IMR-90 (cell line): ENCODE results near the gene NAP1L1. TPM values are rescaled to one million over a fixed set of nuclear protein-coding genes. Genes with fewer than 3 reads are reported as not detected.

Experiments used
- ATAC-seq: fragments of 200-7000 bp; cut with Tn5 transposase; 2 replicates; pipeline ENCODE4 v1.9.1; 2020; ENCODE audit warnings: low read depth, mild to moderate bottlenecking, moderate library complexity
- BruUV-seq: library from RNA; stranded (reverse); fragments of 400-500 nt; replicated peaks from 2 replicates; lab custom pipeline; 2021; lab: Mats Ljungman, UMichigan
- CTCF ChIA-PET: fragments of 300-600 bp; formaldehyde crosslinking; extraction: SDS; loops from one replicate; lab custom pipeline; 2021; ENCODE audit warnings: antibody characterized with exemption; lab: Yijun Ruan, JAX
- POLR2A ChIA-PET: fragments of 300-600 bp; sonication (Branson Sonifier 250); formaldehyde crosslinking; loops from one replicate; lab custom pipeline; 2022; ENCODE audit warnings: antibody characterized with exemption; ENCODE audit not compliant: unreplicated experiment; lab: Charles Lee
- DNase-seq: peaks from one replicate; pipeline ENCODE4 v3.0.0; 2013
- H2AFZ ChIP-seq: replicated peaks from 2 replicates; pipeline ENCODE3; 2013; ENCODE audit warnings: low read length, mild to moderate bottlenecking; ENCODE audit not compliant: poor library complexity
- H2AK5ac ChIP-seq: 2 replicates; pipeline ENCODE4 v1.6.1; 2013; ENCODE audit warnings: low read depth, low read length, inconsistent platforms
- H2AK9ac ChIP-seq: replicated peaks from 2 replicates; pipeline ENCODE3; 2013; ENCODE audit warnings: mild to moderate bottlenecking, low read depth, low read length, moderate library complexity; ENCODE audit not compliant: poor library complexity
- H2BK120ac ChIP-seq: 2 replicates; pipeline ENCODE4 v1.6.1; 2013; ENCODE audit warnings: low read depth, low read length, inconsistent platforms
- H2BK15ac ChIP-seq: 3 replicates; pipeline ENCODE4 v1.6.1; 2013; ENCODE audit warnings: low read depth, low read length, inconsistent platforms
- H2BK20ac ChIP-seq: 2 replicates; pipeline ENCODE4 v1.6.1; 2013; ENCODE audit warnings: low read depth, mild to moderate bottlenecking, inconsistent platforms, low read length, moderate library complexity
- H2BK5ac ChIP-seq: 2 replicates; pipeline ENCODE4 v1.6.1; 2013; ENCODE audit warnings: mild to moderate bottlenecking, low read depth, low read length, inconsistent platforms; ENCODE audit not compliant: poor library complexity, severe bottlenecking
- H3K14ac ChIP-seq: replicated peaks from 2 replicates; pipeline ENCODE4 v1.6.1; 2013; ENCODE audit warnings: low read depth, low read length, inconsistent platforms
- H3K18ac ChIP-seq: 2 replicates; pipeline ENCODE4 v1.6.1; 2013; ENCODE audit warnings: low read depth, low read length, control low read depth
- H3K23ac ChIP-seq: 2 replicates; pipeline ENCODE4 v1.6.1; 2013; ENCODE audit warnings: low read depth, low read length, inconsistent platforms
- H3K27ac ChIP-seq: 2 replicates; pipeline ENCODE4 v1.5.1; 2013; ENCODE audit warnings: mild to moderate bottlenecking, control low read depth, low read length; ENCODE audit not compliant: insufficient read depth
- H3K27me3 ChIP-seq: 2 replicates; pipeline ENCODE4 v1.6.1; 2013; ENCODE audit warnings: low read length; ENCODE audit not compliant: control insufficient read depth, insufficient read depth
- H3K36me3 ChIP-seq: 2 replicates; pipeline ENCODE4 v1.6.1; 2013; ENCODE audit warnings: low read length, mixed read lengths; ENCODE audit not compliant: control insufficient read depth, insufficient read depth
- H3K4ac ChIP-seq: 2 replicates; pipeline ENCODE4 v1.6.1; 2013; ENCODE audit warnings: low read depth, low read length, inconsistent platforms
- H3K4me1 ChIP-seq: 2 replicates; pipeline ENCODE4 v1.6.1; 2013; ENCODE audit warnings: low read length, mixed read lengths; ENCODE audit not compliant: control insufficient read depth, insufficient read depth
- H3K4me2 ChIP-seq: 2 replicates; pipeline ENCODE4 v1.6.1; 2013; ENCODE audit warnings: low read depth, mild to moderate bottlenecking, control low read depth, low read length, moderate library complexity
- H3K4me3 ChIP-seq: 2 replicates; pipeline ENCODE4 v1.5.1; 2013; ENCODE audit warnings: low read depth, mild to moderate bottlenecking, control low read depth, low read length, moderate library complexity; ENCODE audit not compliant: insufficient read depth
- H3K56ac ChIP-seq: 2 replicates; pipeline ENCODE4 v1.6.1; 2013; ENCODE audit warnings: low read length, inconsistent platforms; ENCODE audit not compliant: insufficient read depth; ENCODE audit errors: extremely low read depth
- H3K79me1 ChIP-seq, 2 experiments: 2 replicates each; pipeline ENCODE4 v1.6.1; 2013; ENCODE audit warnings: low read length in 2 of 2, inconsistent platforms in 1 of 2, low read depth in 1 of 2
- H3K9ac ChIP-seq: 2 replicates; pipeline ENCODE4 v1.6.1; 2013; ENCODE audit warnings: low read depth, low read length, control low read depth
- H3K9me1 ChIP-seq: 2 replicates; pipeline ENCODE4 v1.6.1; 2013; ENCODE audit warnings: low read length, inconsistent platforms; ENCODE audit not compliant: insufficient read depth
- H3K9me3 ChIP-seq: 2 replicates; pipeline ENCODE4 v1.6.1; 2013; ENCODE audit warnings: low read length; ENCODE audit not compliant: control insufficient read depth, insufficient read depth
- H4K20me1 ChIP-seq: 2 replicates; pipeline ENCODE4 v1.6.1; 2013; ENCODE audit warnings: low read length, inconsistent platforms; ENCODE audit not compliant: insufficient read depth
- H4K5ac ChIP-seq: 2 replicates; pipeline ENCODE4 v1.6.1; 2013; ENCODE audit warnings: mild to moderate bottlenecking, low read depth, low read length, control low read depth
- H4K8ac ChIP-seq, 2 experiments: 2 replicates each; pipeline ENCODE4 v1.6.1; 2013; ENCODE audit warnings: low read depth in 2 of 2, low read length in 2 of 2, control low read depth in 1 of 2, inconsistent platforms in 1 of 2
- H4K91ac ChIP-seq: 2 replicates; pipeline ENCODE4 v1.6.1; 2013; ENCODE audit warnings: low read depth, low read length, inconsistent platforms; ENCODE audit not compliant: insufficient read depth
- BHLHE40 ChIP-seq: fragments of 150-350 bp; IDR thresholded peaks from 2 replicates; pipeline ENCODE4 v1.6.1; 2016; ENCODE audit warnings: mild to moderate bottlenecking, low read depth, low read length
- CEBPB ChIP-seq: IDR thresholded peaks from 2 replicates; pipeline ENCODE4 v1.6.1; 2012; ENCODE audit warnings: low read depth, low read length, improper control_type of control experiment
- CHD1 ChIP-seq: IDR thresholded peaks from 2 replicates; pipeline ENCODE4 v1.6.1; 2012; ENCODE audit warnings: low read depth, low read length, improper control_type of control experiment
- FOS ChIP-seq: fragments of 150-350 bp; IDR thresholded peaks from 2 replicates; pipeline ENCODE4 v1.6.1; 2016; ENCODE audit warnings: low read depth, low read length
- MAFK ChIP-seq: IDR thresholded peaks from 2 replicates; pipeline ENCODE4 v1.6.1; 2012; ENCODE audit warnings: low read depth, low read length, improper control_type of control experiment
- MAZ ChIP-seq: IDR thresholded peaks from 2 replicates; pipeline ENCODE4 v1.6.1; 2012; ENCODE audit warnings: low read depth, mild to moderate bottlenecking, low read length, improper control_type of control experiment, moderate library complexity, borderline replicate concordance
- NFE2L2 ChIP-seq: fragments of 150-350 bp; IDR thresholded peaks from 2 replicates; pipeline ENCODE4 v1.6.1; 2016; ENCODE audit warnings: low read depth, mild to moderate bottlenecking, low read length
- POLR2A ChIP-seq: IDR thresholded peaks from 2 replicates; pipeline ENCODE4 v1.6.1; 2012; ENCODE audit warnings: mild to moderate bottlenecking, low read depth, low read length
- RAD21 ChIP-seq: IDR thresholded peaks from 2 replicates; pipeline ENCODE4 v1.6.1; 2012; ENCODE audit warnings: low read length, improper control_type of control experiment
- RCOR1 ChIP-seq: IDR thresholded peaks from 2 replicates; pipeline ENCODE4 v1.6.1; 2012; ENCODE audit warnings: mild to moderate bottlenecking, low read length, improper control_type of control experiment; ENCODE audit not compliant: insufficient replicate concordance
- RFX5 ChIP-seq: IDR thresholded peaks from 2 replicates; pipeline ENCODE4 v1.8.0; 2012; ENCODE audit warnings: low read depth, mild to moderate bottlenecking, low read length, moderate library complexity
- SMC3 ChIP-seq: fragments of 150-350 bp; IDR thresholded peaks from 2 replicates; pipeline ENCODE4 v1.6.1; 2016; ENCODE audit warnings: low read depth, mild to moderate bottlenecking, antibody characterized with exemption, low read length, moderate library complexity
- WGBS, 2 experiments: methylation state at CpG; one replicate each; pipeline versions ENCODE4 v1.1.5 to v1.1.7; 2013; ENCODE audit warnings: missing lambda C conversion rate in 2 of 2; ENCODE audit not compliant: insufficient read length in 1 of 2; ENCODE audit errors: extremely low coverage in 2 of 2; 5-methylcytosine and 5-hydroxymethylcytosine counted together
- dilution Hi-C: fragments of 300-500 bp; cut with HindIII; formaldehyde crosslinking; loops from one replicate; pipeline ENCODE4 v1.14.3; 2018; ENCODE audit warnings: low sequenced_read_pairs; ENCODE audit not compliant: unreplicated experiment
- in situ Hi-C: fragments of 300-500 bp; cut with MboI; formaldehyde crosslinking; loops from 3 replicates; pipeline ENCODE4 v1.14.3; 2019; ENCODE audit warnings: low sequenced_read_pairs, inconsistent platforms, mixed read lengths
- intact Hi-C: fragments of 100-400 bp; cut with micrococcal nuclease; formaldehyde crosslinking; loops from 2 replicates; pipeline ENCODE4 v1.10.0; 2022
- polyA plus RNA-seq, 3 experiments: library from polyadenylated mRNA; depleted of rRNA; stranded (reverse); fragments of >200 nt; gene quantifications; 2 replicates each; pipeline ENCODE4 v1.2.3, GENCODE V29; 2012; ENCODE audit warnings: low replicate concordance in 1 of 3
- total RNA-seq: library from RNA; depleted of rRNA; stranded (reverse); fragments of >200 nt; gene quantifications from 2 replicates; pipeline ENCODE4 v1.2.3, GENCODE V29; 2012
- TF ChIP-seq, protein P1 (sequence below): conservative IDR thresholded peaks from 2 replicates; pipeline ENCODE4 v1.5.1; 2012; ENCODE audit warnings: mild to moderate bottlenecking, low read depth, low read length, improper control_type of control experiment
- TF ChIP-seq, protein P2 (sequence below): fragments of 150-350 bp; IDR thresholded peaks from 2 replicates; pipeline ENCODE4 v1.6.1; 2017; ENCODE audit warnings: mild to moderate bottlenecking, antibody characterized with exemption, low read length, low read depth
- TF ChIP-seq, protein P3 (sequence below): fragments of 150-350 bp; IDR thresholded peaks from 2 replicates; pipeline ENCODE4 v1.6.1; 2016; ENCODE audit warnings: low read depth, mild to moderate bottlenecking, low read length, moderate library complexity, borderline replicate concordance

The NAP1L1 gene
- total and polyA plus RNA-seq, 2 of the 4 experiments (the other 2 are of a cell fraction) = 86.4 to 200 TPM

DNA sequence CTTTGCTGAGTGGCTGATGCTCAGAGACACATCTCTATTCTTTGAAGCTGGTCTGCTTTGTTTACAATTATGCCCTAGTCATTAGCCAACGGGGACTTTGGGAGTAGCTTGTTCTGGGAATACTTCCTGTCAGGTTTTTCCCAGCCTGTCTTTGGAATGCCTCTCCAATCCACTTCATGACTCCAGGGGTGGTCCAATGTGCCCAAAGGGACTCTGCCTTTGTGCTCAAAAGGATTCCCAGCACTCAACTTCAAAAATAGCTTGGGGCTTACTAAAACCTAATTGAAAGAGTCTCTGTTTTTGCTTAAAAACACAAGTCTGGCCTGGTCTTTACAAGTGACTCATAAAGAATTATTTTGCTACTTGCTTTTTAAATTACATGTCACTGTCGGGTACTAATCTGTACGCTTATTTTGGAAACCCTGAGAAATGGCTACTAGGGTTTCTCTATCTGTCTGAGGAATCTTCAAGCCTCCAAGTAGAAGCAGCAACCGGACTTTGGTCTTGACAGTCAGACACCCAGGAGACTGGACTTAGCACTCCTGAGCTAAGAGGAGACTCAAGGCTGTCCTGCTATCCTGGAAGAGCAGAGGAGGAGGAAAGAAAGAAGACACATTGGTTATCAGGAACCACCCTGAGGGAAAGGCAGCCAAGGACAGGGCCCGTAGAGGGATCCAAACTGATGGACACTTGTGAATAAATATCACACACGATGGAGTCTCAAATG lies 73.6 kb downstream of the NAP1L1 start:
- H3K14ac ChIP-seq = peak overlapping the region; percentile 80
- H2BK20ac ChIP-seq = peak overlapping the region; percentile 85
- H2AK5ac ChIP-seq = peak overlapping the region; percentile 77
- H3K4me1 ChIP-seq = peaks cover 8% of the 10 kb centered on the region
- H3K18ac ChIP-seq = peak overlapping the region; percentile 69
- H2AK9ac ChIP-seq = no peak overlapping the region
- no TSS peak for BruUV-seq
- H3K79me1 ChIP-seq = no peaks in the 10 kb centered on the region; a peak in 1 of 4 replicates
- peak overlapping the region; percentile 46 for H2BK5ac ChIP-seq
- no peaks in the 10 kb centered on the region for H3K9me3 ChIP-seq
- ChIA-PET POLR2A (interaction anchor here (0.6 kb wide), 1 partner anchor 20 kb away, joined by 3 read pairs; no protein-coding TSS in a partner anchor), CTCF (interaction anchor here (0.5 to 1.0 kb wide), 2 partner anchors 346 to 484 kb away, joined by 3 to 5 read pairs; no protein-coding TSS in a partner anchor)
- dilution Hi-C loops = no loop called here
- no peak overlapping the region for H3K4me3 ChIP-seq
- H3K36me3 ChIP-seq = no peaks in the 10 kb centered on the region
- H3K56ac ChIP-seq = no peak overlapping the region
- H4K91ac ChIP-seq = peak overlapping the region; percentile 88
- H4K5ac ChIP-seq = peak overlapping the region; percentile 74
- no peak overlapping the region for H3K9ac ChIP-seq
- ATAC-seq (peak; percentile 51), DNase-seq (peak; percentile 35)
- H3K27me3 ChIP-seq = no peaks in the 10 kb centered on the region
- peaks cover 15% of the 10 kb centered on the region for H3K9me1 ChIP-seq
- WGBS, 2 experiments = 88% methylated on average over 3 of the region's 6 CpGs; no CpG with 5 or more reads in 1 of the 2 experiments
- H3K23ac ChIP-seq = peak overlapping the region; percentile 61
- H3K27ac ChIP-seq = peak overlapping the region; percentile 68
- H4K20me1 ChIP-seq = no peaks in the 10 kb centered on the region
- no peak overlapping the region for H3K4me2 ChIP-seq
- peak overlapping the region; percentile 88 for H2BK120ac ChIP-seq
- H2BK15ac ChIP-seq = peak overlapping the region; percentile 98
- peak overlapping the region; percentile 89 for H3K4ac ChIP-seq
- intact Hi-C loops = no loop called here
- in situ Hi-C loops = no loop called here
- H4K8ac ChIP-seq = peak overlapping the region; percentile 59 to 90
- H2AFZ ChIP-seq = peak overlapping the region; percentile 82
- TF ChIP-seq NFE2L2 (no peak), RCOR1 (no peak), POLR2A (no peak), SMC3 (no peak), MAFK (no peak), CEBPB (no peak), MAZ (no peak), FOS (no peak), RAD21 (no peak), RFX5 (no peak), BHLHE40 (no peak), CHD1 (no peak)
- TF ChIP-seq, protein P1, sequence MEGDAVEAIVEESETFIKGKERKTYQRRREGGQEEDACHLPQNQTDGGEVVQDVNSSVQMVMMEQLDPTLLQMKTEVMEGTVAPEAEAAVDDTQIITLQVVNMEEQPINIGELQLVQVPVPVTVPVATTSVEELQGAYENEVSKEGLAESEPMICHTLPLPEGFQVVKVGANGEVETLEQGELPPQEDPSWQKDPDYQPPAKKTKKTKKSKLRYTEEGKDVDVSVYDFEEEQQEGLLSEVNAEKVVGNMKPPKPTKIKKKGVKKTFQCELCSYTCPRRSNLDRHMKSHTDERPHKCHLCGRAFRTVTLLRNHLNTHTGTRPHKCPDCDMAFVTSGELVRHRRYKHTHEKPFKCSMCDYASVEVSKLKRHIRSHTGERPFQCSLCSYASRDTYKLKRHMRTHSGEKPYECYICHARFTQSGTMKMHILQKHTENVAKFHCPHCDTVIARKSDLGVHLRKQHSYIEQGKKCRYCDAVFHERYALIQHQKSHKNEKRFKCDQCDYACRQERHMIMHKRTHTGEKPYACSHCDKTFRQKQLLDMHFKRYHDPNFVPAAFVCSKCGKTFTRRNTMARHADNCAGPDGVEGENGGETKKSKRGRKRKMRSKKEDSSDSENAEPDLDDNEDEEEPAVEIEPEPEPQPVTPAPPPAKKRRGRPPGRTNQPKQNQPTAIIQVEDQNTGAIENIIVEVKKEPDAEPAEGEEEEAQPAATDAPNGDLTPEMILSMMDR = no peak
- TF ChIP-seq, protein P2, sequence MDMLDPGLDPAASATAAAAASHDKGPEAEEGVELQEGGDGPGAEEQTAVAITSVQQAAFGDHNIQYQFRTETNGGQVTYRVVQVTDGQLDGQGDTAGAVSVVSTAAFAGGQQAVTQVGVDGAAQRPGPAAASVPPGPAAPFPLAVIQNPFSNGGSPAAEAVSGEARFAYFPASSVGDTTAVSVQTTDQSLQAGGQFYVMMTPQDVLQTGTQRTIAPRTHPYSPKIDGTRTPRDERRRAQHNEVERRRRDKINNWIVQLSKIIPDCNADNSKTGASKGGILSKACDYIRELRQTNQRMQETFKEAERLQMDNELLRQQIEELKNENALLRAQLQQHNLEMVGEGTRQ = no peak
- TF ChIP-seq, protein P3, sequence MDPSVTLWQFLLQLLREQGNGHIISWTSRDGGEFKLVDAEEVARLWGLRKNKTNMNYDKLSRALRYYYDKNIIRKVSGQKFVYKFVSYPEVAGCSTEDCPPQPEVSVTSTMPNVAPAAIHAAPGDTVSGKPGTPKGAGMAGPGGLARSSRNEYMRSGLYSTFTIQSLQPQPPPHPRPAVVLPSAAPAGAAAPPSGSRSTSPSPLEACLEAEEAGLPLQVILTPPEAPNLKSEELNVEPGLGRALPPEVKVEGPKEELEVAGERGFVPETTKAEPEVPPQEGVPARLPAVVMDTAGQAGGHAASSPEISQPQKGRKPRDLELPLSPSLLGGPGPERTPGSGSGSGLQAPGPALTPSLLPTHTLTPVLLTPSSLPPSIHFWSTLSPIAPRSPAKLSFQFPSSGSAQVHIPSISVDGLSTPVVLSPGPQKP = no peak
